Esophagus (tissue), 2 donors: Measurements from ENCODE around the gene NSG1. TPM values are rescaled to one million over a fixed set of nuclear protein-coding genes. Genes with fewer than 3 reads are reported as not detected.

Source experiments
- H3K27ac ChIP-seq, 2 donors: one replicate each; pipeline ENCODE4 v1.5.1; 2013; ENCODE audit warnings: low read depth in 2 of 2, mild to moderate bottlenecking in 2 of 2, inconsistent platforms in 1 of 2, low read length in 1 of 2, moderate library complexity in 1 of 2
- H3K27me3 ChIP-seq, 2 donors: one replicate each; pipeline ENCODE4 v1.6.1; 2013; ENCODE audit warnings: low read length in 2 of 2, control low read depth in 1 of 2, mild to moderate bottlenecking in 1 of 2; ENCODE audit not compliant: insufficient read depth in 2 of 2, control insufficient read depth in 1 of 2
- H3K36me3 ChIP-seq, 2 donors: one replicate each; pipeline ENCODE4 v1.6.1; 2013; ENCODE audit warnings: low read length in 1 of 2; ENCODE audit not compliant: control insufficient read depth in 2 of 2, insufficient read depth in 2 of 2
- H3K4me1 ChIP-seq, 2 donors: one replicate each; pipeline ENCODE4 v1.6.1; 2013; ENCODE audit warnings: low read length in 1 of 2; ENCODE audit not compliant: control insufficient read depth in 2 of 2, insufficient read depth in 2 of 2
- H3K4me3 ChIP-seq, 2 donors: one replicate each; pipeline ENCODE4 v1.5.1; 2013; ENCODE audit warnings: low read length in 2 of 2, mild to moderate bottlenecking in 2 of 2, low read depth in 1 of 2, moderate library complexity in 1 of 2
- H3K9me3 ChIP-seq, 2 donors: one replicate each; pipeline ENCODE4 v1.6.1; 2013; ENCODE audit warnings: mild to moderate bottlenecking in 2 of 2, low read depth in 1 of 2, low read length in 1 of 2, moderate library complexity in 1 of 2; ENCODE audit not compliant: control insufficient read depth in 2 of 2, insufficient read depth in 1 of 2
- WGBS, 2 donors: extraction: QIAGEN DNeasy Blood & Tissue Kit; methylation state at CpG; one replicate each; pipeline ENCODE4 v1.1.7; 2013; 5-methylcytosine and 5-hydroxymethylcytosine counted together
- polyA plus RNA-seq, 2 donors: library from polyadenylated mRNA; stranded (reverse); fragments of 200-250 nt; gene quantifications; one replicate each; pipeline ENCODE4 v1.2.3, GENCODE V29; 2013
- donor health status: healthy with polysubstance abuse.
- donor health status: Bipolar disorder and iron deficiency.

The NSG1 gene
- polyA plus RNA-seq, 2 donors, result 11.3 to 23.6 TPM

- peaks cover 0 to 24% of the 10 kb centered on the region in 2 donors for H3K4me1 ChIP-seq
- no peaks in the 10 kb centered on the region for H3K27me3 ChIP-seq
- whole genome bisulfite sequencing, 2 donors, result 51 to 52% methylated on average over 9 of the region's 9 CpGs
- no peak overlapping the region for H3K27ac ChIP-seq
- H3K36me3 ChIP-seq, result peaks cover 0 to 11% of the 10 kb centered on the region in 2 donors
- no peak overlapping the region for H3K4me3 ChIP-seq
- no peaks in the 10 kb centered on the region for H3K9me3 ChIP-seq
Observed at GRCh38 chr4:4394644-4395043, 7.7 kb downstream of the NSG1 start.

GRCh38 chr4:4395371-4395770 is 8.5 kb downstream of the NSG1 start:
- no peaks in the 10 kb centered on the region for H3K27me3 ChIP-seq
- 58 to 61% methylated on average over 9 of the region's 9 CpGs for WGBS, 2 donors
- no peak overlapping the region for H3K4me3 ChIP-seq
- H3K36me3 ChIP-seq, result peaks cover 0 to 9% of the 10 kb centered on the region in 2 donors
- peaks cover 0 to 24% of the 10 kb centered on the region in 2 donors for H3K4me1 ChIP-seq
- H3K9me3 ChIP-seq, result no peaks in the 10 kb centered on the region
- H3K27ac ChIP-seq, result no peak overlapping the region

GRCh38 chr4:4395849-4396627 is 9.1 kb downstream of the NSG1 start:
- Histone ChIP-seq H3K9me3 (no peaks in the 10 kb centered on the region), H3K4me1 (peaks cover 0 to 24% of the 10 kb centered on the region in 2 donors), H3K27ac (no peak overlapping the region), H3K36me3 (peaks cover 0 to 9% of the 10 kb centered on the region in 2 donors), H3K4me3 (no peak overlapping the region), H3K27me3 (no peaks in the 10 kb centered on the region)
- WGBS, 2 donors, result 40 to 42% methylated on average over 26 of the region's 26 CpGs

GRCh38 chr4:4396628-4397440 is 9.9 kb downstream of the NSG1 start:
- H3K27me3 ChIP-seq, result no peaks in the 10 kb centered on the region
- peaks cover 0 to 24% of the 10 kb centered on the region in 2 donors for H3K4me1 ChIP-seq
- peaks cover 0 to 5% of the 10 kb centered on the region in 2 donors for H3K36me3 ChIP-seq
- no peaks in the 10 kb centered on the region for H3K9me3 ChIP-seq
- no peak overlapping the region for H3K4me3 ChIP-seq
- 53 to 64% methylated on average over 19 of the region's 19 CpGs for WGBS, 2 donors
- no peak overlapping the region for H3K27ac ChIP-seq

- H3K9me3 ChIP-seq, result no peaks in the 10 kb centered on the region
- 83 to 89% methylated on average over 13 of the region's 13 CpGs for WGBS, 2 donors
- no peaks in the 10 kb centered on the region for H3K27me3 ChIP-seq
- no peak overlapping the region for H3K4me3 ChIP-seq
- no peak overlapping the region for H3K27ac ChIP-seq
- peaks cover 0 to 18% of the 10 kb centered on the region in 2 donors for H3K4me1 ChIP-seq
- peaks cover 0 to 4% of the 10 kb centered on the region in 2 donors for H3K36me3 ChIP-seq
Observed at GRCh38 chr4:4397441-4397819, 10.5 kb downstream of the NSG1 start.

GRCh38 chr4:4398430-4398829 is 11.5 kb downstream of the NSG1 start:
- H3K36me3 ChIP-seq, result peaks cover 0 to 4% of the 10 kb centered on the region in 2 donors
- peaks cover 0 to 8% of the 10 kb centered on the region in 2 donors for H3K4me1 ChIP-seq
- H3K4me3 ChIP-seq, result no peak overlapping the region
- 69 to 80% methylated on average over 4 of the region's 4 CpGs for WGBS, 2 donors
- no peaks in the 10 kb centered on the region for H3K27me3 ChIP-seq
- no peak overlapping the region for H3K27ac ChIP-seq
- H3K9me3 ChIP-seq, result no peaks in the 10 kb centered on the region

GRCh38 chr4:4401036-4401435 is 14.1 kb downstream of the NSG1 start:
- 76 to 85% methylated on average over 7 of the region's 7 CpGs for WGBS, 2 donors
- Histone ChIP-seq H3K4me3 (no peak overlapping the region), H3K27me3 (no peaks in the 10 kb centered on the region), H3K9me3 (no peaks in the 10 kb centered on the region), H3K27ac (no peak overlapping the region), H3K4me1 (no peaks in the 10 kb centered on the region), H3K36me3 (peaks cover 0 to 4% of the 10 kb centered on the region in 2 donors)

- Histone ChIP-seq H3K27ac (no peak overlapping the region), H3K27me3 (no peaks in the 10 kb centered on the region), H3K36me3 (peaks cover 0 to 4% of the 10 kb centered on the region in 2 donors), H3K4me1 (no peaks in the 10 kb centered on the region), H3K9me3 (no peaks in the 10 kb centered on the region), H3K4me3 (no peak overlapping the region)
- 34 to 51% methylated on average over 13 of the region's 13 CpGs for WGBS, 2 donors
Observed at GRCh38 chr4:4402966-4403365, 16.1 kb downstream of the NSG1 start.

- H3K36me3 ChIP-seq, result peaks cover 0 to 10% of the 10 kb centered on the region in 2 donors
- 87 to 91% methylated on average over 15 of the region's 15 CpGs for WGBS, 2 donors
- peaks cover 0 to 3% of the 10 kb centered on the region in 2 donors for H3K4me1 ChIP-seq
- H3K4me3 ChIP-seq, result no peak overlapping the region
- no peaks in the 10 kb centered on the region for H3K27me3 ChIP-seq
- H3K27ac ChIP-seq, result no peak overlapping the region
- no peaks in the 10 kb centered on the region for H3K9me3 ChIP-seq
Observed at GRCh38 chr4:4405358-4405962, 18.6 kb downstream of the NSG1 start.
